Measurements from ENCODE around the gene WWC2.

- no peak for TF ChIP-seq POLR2A (IDR thresholded peaks at IDR 0.05)
- TF ChIP-seq CTCF (IDR thresholded peaks at IDR 0.05), result peak in 5 of 12 donors; percentile 4 to 31 (median 20)
Measured at GRCh38 chr4:183141997-183142396, 42.9 kb downstream of the WWC2 start.
